K562 (cell line): Measurements from ENCODE around the gene MALSU1. TPM values are rescaled to one million over a fixed set of nuclear protein-coding genes. Genes with fewer than 3 reads are reported as not detected.

Source experiments
- ATAC-seq: fragments of 200-7000 bp; cut with Tn5 transposase; 3 replicates; pipeline ENCODE4 v1.9.1; 2020; ENCODE audit warnings: moderate library complexity
- BruUV-seq: library from RNA; stranded (reverse); fragments of 400-500 nt; replicated peaks from 2 replicates; lab custom pipeline; 2021; lab: Mats Ljungman, UMichigan
- CTCF ChIA-PET: fragments of 300-600 bp; formaldehyde crosslinking; extraction: SDS; loops from one replicate; lab custom pipeline; 2021; ENCODE audit warnings: low intra/inter-chr PET ratio; lab: Yijun Ruan, JAX
- POLR2A ChIA-PET: fragments of 300-600, 350-650 bp; sonication (Branson Sonifier 250); formaldehyde crosslinking; extraction: SDS; loops from one replicate; lab custom pipeline; 2021; ENCODE audit warnings: antibody characterized with exemption, inconsistent platforms; lab: Yijun Ruan, JAX
- DNase-seq, 4 experiments: peaks; one replicate each; pipeline versions ENCODE4 v3.0.0 to v3.0.0-alpha.2; 2011 to 2018; ENCODE audit warnings: low spot score in 3 of 4, mixed read lengths in 3 of 4; ENCODE audit errors: extremely low read depth in 1 of 4
- FAIRE-seq: peaks from 2 replicates; lab custom pipeline; 2011; peaks lifted over from hg19 to GRCh38; lab: Jason Lieb, UNC
- H2AFZ ChIP-seq: 2 replicates; pipeline ENCODE4 v1.6.0; 2011; ENCODE audit warnings: low read depth, low read length, control low read depth, inconsistent platforms
- H3K27ac ChIP-seq: fragments of 200-600 bp; 3 replicates; pipeline ENCODE4 v1.8.0; 2011; ENCODE audit warnings: low read depth, mild to moderate bottlenecking, control low read depth, inconsistent platforms, low read length, moderate library complexity, mixed read lengths; ENCODE audit errors: extremely low read depth
- H3K27me3 ChIP-seq, 2 experiments: fragments of 300-600 bp in 1 of 2; 2 replicates in 1 of 2; 3 replicates in 1 of 2; pipeline versions ENCODE4 v1.6.0 to v1.8.0; 2011; ENCODE audit warnings: inconsistent platforms in 2 of 2, low read length in 2 of 2, mild to moderate bottlenecking in 1 of 2, mixed read lengths in 1 of 2, moderate library complexity in 1 of 2; ENCODE audit not compliant: control insufficient read depth in 2 of 2, insufficient read depth in 2 of 2
- H3K36me3 ChIP-seq: fragments of 300-600 bp; 3 replicates; pipeline ENCODE4 v1.8.0; 2011; ENCODE audit warnings: mild to moderate bottlenecking, low read length, inconsistent platforms; ENCODE audit not compliant: control insufficient read depth, insufficient read depth
- H3K4me1 ChIP-seq, 2 experiments: fragments of 200-600 bp in 1 of 2; replicated peaks in 1 of 2; 2 replicates in 1 of 2; 3 replicates in 1 of 2; pipeline versions ENCODE4 v1.5.1 to v1.8.0; 2011; ENCODE audit warnings: inconsistent platforms in 2 of 2, low read length in 2 of 2, mild to moderate bottlenecking in 1 of 2, mixed read lengths in 1 of 2, moderate library complexity in 1 of 2; ENCODE audit not compliant: control insufficient read depth in 2 of 2, insufficient read depth in 2 of 2
- H3K4me2 ChIP-seq: 2 replicates; pipeline ENCODE4 v1.6.1; 2011; ENCODE audit warnings: low read length, control low read depth, inconsistent platforms, mixed read lengths; ENCODE audit not compliant: insufficient read depth
- H3K4me3 ChIP-seq: fragments of 200-600 bp; sonication (generic), shearing (Covaris generic); 2 replicates; pipeline ENCODE4 v1.5.1; 2016; ENCODE audit warnings: control low read depth, inconsistent platforms
- H3K79me2 ChIP-seq: fragments of 200-600 bp; 3 replicates; pipeline ENCODE4 v1.8.0; 2011; ENCODE audit warnings: low read length, inconsistent platforms; ENCODE audit not compliant: control insufficient read depth, insufficient read depth
- H3K9ac ChIP-seq, 2 experiments: 2 replicates each; pipeline versions ENCODE4 v1.6.0 to v1.6.1; 2011; ENCODE audit warnings: low read depth in 2 of 2, low read length in 2 of 2, control low read depth in 1 of 2, inconsistent platforms in 1 of 2, mild to moderate bottlenecking in 1 of 2, mixed read lengths in 1 of 2; ENCODE audit not compliant: insufficient read depth in 1 of 2
- H3K9me1 ChIP-seq: one replicate; pipeline ENCODE4 v1.6.0; 2011; ENCODE audit warnings: inconsistent platforms, mild to moderate bottlenecking, low read length, moderate library complexity; ENCODE audit not compliant: control insufficient read depth, insufficient read depth
- H3K9me3 ChIP-seq: replicated peaks from 2 replicates; pipeline ENCODE4 v1.5.1; 2011; ENCODE audit warnings: low read depth, low read length, inconsistent platforms; ENCODE audit not compliant: control insufficient read depth, insufficient read depth
- H4K20me1 ChIP-seq: replicated peaks from 2 replicates; pipeline ENCODE4 v1.6.1; 2011; ENCODE audit warnings: low read length, inconsistent platforms, mixed read lengths; ENCODE audit not compliant: control insufficient read depth, insufficient read depth
- CBFA2T3 ChIP-seq: fragments of 450-650 bp; IDR thresholded peaks from 2 replicates; pipeline ENCODE4 v1.6.1; 2017
- CC2D1A ChIP-seq: fragments of 450-650 bp; IDR thresholded peaks from 2 replicates; pipeline ENCODE4 v1.6.1; 2017; ENCODE audit warnings: mild to moderate bottlenecking
- CSDE1 ChIP-seq, 2 experiments: fragments of 450-650 bp; IDR thresholded peaks; 2 replicates each; pipeline ENCODE4 v1.6.1; 2016; ENCODE audit warnings: mild to moderate bottlenecking in 1 of 2
- E2F4 ChIP-seq: sonication (generic); formaldehyde crosslinking; IDR thresholded peaks from 2 replicates; pipeline ENCODE4 v1.8.0; 2022; ENCODE audit warnings: mild to moderate bottlenecking, low read depth, missing genetic modification reagents
- EP300 ChIP-seq: IDR thresholded peaks from 2 replicates; pipeline ENCODE4 v1.6.1; 2012; ENCODE audit warnings: low read length, improper control_type of control experiment
- FOXA1 ChIP-seq: fragments of 450-650 bp; IDR thresholded peaks from 2 replicates; pipeline ENCODE4 v1.6.1; 2016; ENCODE audit warnings: mild to moderate bottlenecking, borderline replicate concordance
- HDAC1 ChIP-seq, 2 experiments: fragments of 450-650 bp; IDR thresholded peaks; 2 replicates each; pipeline ENCODE4 v1.6.1; 2016 to 2017; ENCODE audit warnings: inconsistent platforms in 1 of 2, mild to moderate bottlenecking in 1 of 2, moderate library complexity in 1 of 2
- KLF10 ChIP-seq: fragments of 250-450 bp; sonication (Bioruptor Pico); IDR thresholded peaks from 2 replicates; pipeline ENCODE4 v1.6.1; 2021; ENCODE audit warnings: matching md5 sums
- MAFK ChIP-seq: IDR thresholded peaks from 2 replicates; pipeline ENCODE4 v1.6.1; 2011; ENCODE audit warnings: low read length, improper control_type of control experiment
- NFATC3 ChIP-seq: fragments of 450-650 bp; IDR thresholded peaks from 2 replicates; pipeline ENCODE4 v1.6.1; 2017; ENCODE audit warnings: mild to moderate bottlenecking
- NR3C1 ChIP-seq: sonication (generic); formaldehyde crosslinking; IDR thresholded peaks from 2 replicates; pipeline ENCODE4 v1.8.1; 2022; ENCODE audit warnings: missing genetic modification reagents
- PTRF ChIP-seq: fragments of 450-650 bp; IDR thresholded peaks from 2 replicates; pipeline ENCODE4 v1.6.1; 2016; ENCODE audit warnings: mild to moderate bottlenecking, missing genetic modification characterization, missing compliant biosample characterization
- SLC30A9 ChIP-seq: fragments of 250-450 bp; sonication (Bioruptor Pico); IDR thresholded peaks from 2 replicates; pipeline ENCODE4 v1.8.0; 2022; ENCODE audit warnings: mild to moderate bottlenecking, moderate library complexity
- SMARCA4 ChIP-seq: fragments of 450-650 bp; IDR thresholded peaks from 2 replicates; pipeline ENCODE4 v1.6.1; 2016
- SNRNP70 ChIP-seq: fragments of 200-400 bp; formaldehyde crosslinking; optimal IDR thresholded peaks from 2 replicates; pipeline ENCODE3; 2017; ENCODE audit warnings: low read depth, low read length
- TBL1XR1 ChIP-seq, 2 experiments: IDR thresholded peaks; 2 replicates each; pipeline ENCODE4 v1.6.1; 2012; ENCODE audit warnings: improper control_type of control experiment in 2 of 2, low read length in 2 of 2, mild to moderate bottlenecking in 1 of 2
- ZNF431 ChIP-seq: sonication (generic); formaldehyde crosslinking; IDR thresholded peaks from 2 replicates; pipeline ENCODE4 v1.8.0; 2022; ENCODE audit warnings: mild to moderate bottlenecking, missing genetic modification reagents
- ZNF695 ChIP-seq: fragments of 450-650 bp; formaldehyde crosslinking; IDR thresholded peaks from 2 replicates; pipeline ENCODE4 v1.4.0; 2020; ENCODE audit warnings: mild to moderate bottlenecking, moderate library complexity
- ZNF707 ChIP-seq: fragments of 250-450 bp; sonication (Bioruptor Pico); conservative IDR thresholded peaks from 2 replicates; pipeline ENCODE4 v1.8.0; 2022; ENCODE audit warnings: inconsistent platforms, mild to moderate bottlenecking, moderate library complexity
- WGBS: fragments of 100-300 bp; shearing (Covaris generic); methylation state at CpG from one replicate; pipeline ENCODE4 v1.1.6; 2016; ENCODE audit warnings: low coverage, mixed read lengths; ENCODE audit not compliant: insufficient coverage; ENCODE audit errors: missing lambda C conversion rate; 5-methylcytosine and 5-hydroxymethylcytosine counted together
- in situ Hi-C: fragments of 300-500 bp; cut with MboI; formaldehyde crosslinking; loops from 4 replicates; pipeline ENCODE4 v1.15.0; 2018; ENCODE audit warnings: inconsistent platforms, mixed read lengths
- intact Hi-C: fragments of 100-400 bp; cut with micrococcal nuclease; formaldehyde crosslinking; loops from 2 replicates; pipeline ENCODE4 v1.14.2; 2022
- polyA plus RNA-seq, 8 experiments: library from polyadenylated mRNA; depleted of rRNA in 4 of 8; stranded (reverse) in 5 of 8; unstranded in 3 of 8; fragments of >200 nt; fragmentation: Nextera tagmentation in 2 of 8; fragmentation: Illumina TruSeq in 1 of 8; extraction: Ambion mirVana in 2 of 8; extraction: Trizol in 1 of 8; gene quantifications; 2 replicates each; pipeline versions ENCODE4 v1.2.1 to v1.2.3, GENCODE V29; 2011 to 2014; ENCODE audit warnings: inconsistent platforms in 1 of 8, missing spikeins in 1 of 8
- total RNA-seq, 7 experiments: library from RNA; depleted of rRNA in 6 of 7; stranded (reverse); fragments of >200 nt in 6 of 7; fragmentation: Illumina TruSeq in 2 of 7; extraction: Trizol in 2 of 7; gene quantifications; 2 replicates each; pipeline versions ENCODE4 v1.2.1 to v1.2.3, GENCODE V29; 2011 to 2021; ENCODE audit warnings: low replicate concordance in 1 of 7
- TF ChIP-seq, protein P1 (sequence below): fragments of 200-400 bp; formaldehyde crosslinking; IDR thresholded peaks from 2 replicates; pipeline ENCODE4 v1.6.1; 2017; ENCODE audit warnings: mild to moderate bottlenecking, low read depth, low read length, moderate library complexity
- TF ChIP-seq, protein P2 (sequence below): sonication (generic); formaldehyde crosslinking; IDR thresholded peaks from 2 replicates; pipeline ENCODE4 v1.8.0; 2022; ENCODE audit warnings: mild to moderate bottlenecking, missing genetic modification reagents

Gene MALSU1
- total and polyA plus RNA-seq, 9 of the 15 experiments (the other 6 are each of a cell fraction or from before 2014, with no cell fraction given): 12.3 to 308 (median 81.2) TPM

DNA sequence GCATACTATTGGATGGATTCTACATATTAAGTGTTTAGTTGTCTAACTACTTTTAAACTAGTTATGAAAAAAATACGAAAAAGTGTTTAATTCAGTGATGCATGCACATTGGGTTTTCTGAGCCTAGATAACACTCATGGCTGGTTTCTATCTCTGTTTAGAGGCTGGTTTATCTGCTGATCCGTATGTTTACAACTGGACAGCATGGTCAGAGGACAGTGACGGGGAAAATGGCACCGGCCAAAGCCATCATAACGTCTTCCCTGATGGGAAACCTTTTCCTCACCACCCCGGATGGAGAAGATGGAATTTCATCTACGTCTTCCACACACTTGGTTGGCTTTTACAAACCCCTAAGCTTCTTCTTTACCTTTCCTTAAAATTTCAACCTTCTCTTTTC lies 42.4 kb upstream of the MALSU1 start:
- Histone ChIP-seq H3K9ac (peak overlapping the region in 1 of 2 experiments; percentile 17; a peak in 1 of 4 replicates), H3K27ac (no peak overlapping the region), H3K4me2 (peak overlapping the region; percentile 43; the same call in 1 of the 2 replicates), H2AFZ (peak overlapping the region; percentile 81), H3K4me3 (no peak overlapping the region), H3K9me1 (no peaks in the 10 kb centered on the region), H3K79me2 (no peaks in the 10 kb centered on the region), H4K20me1 (no peaks in the 10 kb centered on the region), H3K4me1 (peaks cover 0 to 7% of the 10 kb centered on the region in 2 experiments; a peak in 2 of 5 replicates), H3K9me3 (no peaks in the 10 kb centered on the region), H3K36me3 (no peaks in the 10 kb centered on the region), H3K27me3 (no peaks in the 10 kb centered on the region)
- POLR2A ChIA-PET: interaction anchor here (0.5 to 0.6 kb wide), 2 partner anchors 20 to 1009 kb away, joined by 3 read pairs; no protein-coding TSS in a partner anchor
- CTCF ChIA-PET: no interaction called here
- ATAC-seq: peak; percentile 77
- no TSS peak for BruUV-seq
- WGBS: 6% methylated on average over 7 of the region's 7 CpGs
- intact Hi-C loops (no loop called here), in situ Hi-C loops (loop anchor here (25.0 kb wide), 2 partner anchors 456 to 719 kb away; partner anchors contain the start of gene STK31)
- DNase-seq: peak in 2 of 4 experiments; percentile 29 to 41
- no peak for FAIRE-seq
- TF ChIP-seq SLC30A9 (CRISPR knock-in tag) (no peak), SMARCA4 (peak; percentile 52), CBFA2T3 (peak; percentile 77), CSDE1 (IDR thresholded peaks at IDR 0.05) (no peak), EP300 (peak; percentile 18; the same call in 1 of the 2 replicates), NR3C1 (CRISPR knock-in tag) (no peak), CC2D1A (no peak), ZNF695 (CRISPR knock-in tag) (no peak), E2F4 (CRISPR knock-in tag) (no peak), PTRF (tag) (no peak), ZNF431 (CRISPR knock-in tag) (no peak), SNRNP70 (no peak), HDAC1 (IDR thresholded peaks at IDR 0.05) (no peak), FOXA1 (no peak), MAFK (no peak), ZNF707 (CRISPR knock-in tag) (no peak), NFATC3 (no peak), KLF10 (CRISPR knock-in tag) (no peak), TBL1XR1 (IDR thresholded peaks at IDR 0.05; ENCODE audit: low read length in 2 of 2) (0 out of 4 replicates have a peak, but pooled peaks of 1 of the 2 experiments have one; percentile 20)
- TF ChIP-seq, protein P1, sequence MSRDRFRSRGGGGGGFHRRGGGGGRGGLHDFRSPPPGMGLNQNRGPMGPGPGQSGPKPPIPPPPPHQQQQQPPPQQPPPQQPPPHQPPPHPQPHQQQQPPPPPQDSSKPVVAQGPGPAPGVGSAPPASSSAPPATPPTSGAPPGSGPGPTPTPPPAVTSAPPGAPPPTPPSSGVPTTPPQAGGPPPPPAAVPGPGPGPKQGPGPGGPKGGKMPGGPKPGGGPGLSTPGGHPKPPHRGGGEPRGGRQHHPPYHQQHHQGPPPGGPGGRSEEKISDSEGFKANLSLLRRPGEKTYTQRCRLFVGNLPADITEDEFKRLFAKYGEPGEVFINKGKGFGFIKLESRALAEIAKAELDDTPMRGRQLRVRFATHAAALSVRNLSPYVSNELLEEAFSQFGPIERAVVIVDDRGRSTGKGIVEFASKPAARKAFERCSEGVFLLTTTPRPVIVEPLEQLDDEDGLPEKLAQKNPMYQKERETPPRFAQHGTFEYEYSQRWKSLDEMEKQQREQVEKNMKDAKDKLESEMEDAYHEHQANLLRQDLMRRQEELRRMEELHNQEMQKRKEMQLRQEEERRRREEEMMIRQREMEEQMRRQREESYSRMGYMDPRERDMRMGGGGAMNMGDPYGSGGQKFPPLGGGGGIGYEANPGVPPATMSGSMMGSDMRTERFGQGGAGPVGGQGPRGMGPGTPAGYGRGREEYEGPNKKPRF: no peak
- TF ChIP-seq, protein P2, sequence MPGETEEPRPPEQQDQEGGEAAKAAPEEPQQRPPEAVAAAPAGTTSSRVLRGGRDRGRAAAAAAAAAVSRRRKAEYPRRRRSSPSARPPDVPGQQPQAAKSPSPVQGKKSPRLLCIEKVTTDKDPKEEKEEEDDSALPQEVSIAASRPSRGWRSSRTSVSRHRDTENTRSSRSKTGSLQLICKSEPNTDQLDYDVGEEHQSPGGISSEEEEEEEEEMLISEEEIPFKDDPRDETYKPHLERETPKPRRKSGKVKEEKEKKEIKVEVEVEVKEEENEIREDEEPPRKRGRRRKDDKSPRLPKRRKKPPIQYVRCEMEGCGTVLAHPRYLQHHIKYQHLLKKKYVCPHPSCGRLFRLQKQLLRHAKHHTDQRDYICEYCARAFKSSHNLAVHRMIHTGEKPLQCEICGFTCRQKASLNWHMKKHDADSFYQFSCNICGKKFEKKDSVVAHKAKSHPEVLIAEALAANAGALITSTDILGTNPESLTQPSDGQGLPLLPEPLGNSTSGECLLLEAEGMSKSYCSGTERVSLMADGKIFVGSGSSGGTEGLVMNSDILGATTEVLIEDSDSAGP (CRISPR knock-in tag): no peak
